Measurements from ENCODE around the gene LPP.
"Not testable (repeated sequence)": the region's sequence is repeated elsewhere in the genome, so short reads cannot be mapped to it uniquely, and the experiment has no call there.

The LPP gene

DNA sequence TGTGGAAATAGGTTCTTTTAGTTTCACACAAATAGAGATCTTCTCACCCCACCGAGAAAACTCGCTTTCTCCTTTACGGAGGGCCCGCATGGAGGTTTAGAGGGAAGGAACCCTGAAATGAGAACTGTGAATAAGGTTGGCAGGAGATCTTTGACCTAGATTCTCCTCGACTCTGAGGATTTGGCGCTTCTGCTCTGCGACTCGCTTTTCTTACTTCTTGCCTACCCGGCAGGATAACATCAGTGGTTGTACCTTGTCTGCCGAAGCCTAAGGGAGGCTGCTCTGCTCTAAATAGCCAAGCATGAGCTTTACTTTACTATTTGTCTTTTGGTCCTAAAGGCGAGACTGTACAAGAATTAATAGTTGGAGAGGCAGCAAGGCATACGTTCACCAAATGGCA lies 544.5 kb downstream of the LPP start:
- no peak for DNase-seq

DNA sequence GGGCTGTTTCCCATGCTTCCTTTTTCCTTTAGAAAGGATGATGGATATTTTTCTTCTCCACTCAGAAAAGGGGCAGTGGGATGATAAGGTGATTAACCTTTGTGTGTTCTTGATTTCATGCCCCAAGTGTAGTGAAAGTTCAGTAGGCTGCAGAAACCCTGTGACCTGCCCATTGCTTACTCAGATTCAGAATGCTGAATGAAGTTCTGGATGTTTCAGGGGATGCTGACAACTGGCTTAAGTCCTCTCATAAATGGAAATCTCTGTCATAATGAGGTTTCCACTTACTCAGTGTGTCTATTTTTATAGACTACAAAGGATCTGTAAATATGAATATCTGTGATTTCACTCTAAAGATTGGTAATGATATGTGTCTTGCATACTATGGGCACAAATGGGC lies 546.5 kb downstream of the LPP start:
- DNase-seq: no peak

DNA sequence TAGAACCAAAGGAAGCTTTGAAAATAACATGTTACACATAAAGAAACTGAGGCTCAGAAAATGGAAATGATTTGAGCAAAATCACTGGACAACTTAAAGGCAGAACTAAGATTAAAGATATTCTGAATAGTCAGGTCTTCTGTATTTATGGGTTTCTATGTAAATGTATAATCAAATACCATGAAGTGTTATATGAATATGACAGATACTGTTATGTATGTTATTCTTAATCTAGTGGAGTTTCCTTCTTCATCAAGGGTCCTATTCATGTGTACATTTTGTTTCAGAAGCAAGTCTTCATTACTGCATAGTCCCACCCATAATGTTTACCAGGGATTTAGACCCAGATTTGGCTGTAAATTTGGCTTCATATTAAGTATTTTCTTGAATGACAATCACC lies 547.0 kb downstream of the LPP start:
- DNase-seq: no peak

DNA sequence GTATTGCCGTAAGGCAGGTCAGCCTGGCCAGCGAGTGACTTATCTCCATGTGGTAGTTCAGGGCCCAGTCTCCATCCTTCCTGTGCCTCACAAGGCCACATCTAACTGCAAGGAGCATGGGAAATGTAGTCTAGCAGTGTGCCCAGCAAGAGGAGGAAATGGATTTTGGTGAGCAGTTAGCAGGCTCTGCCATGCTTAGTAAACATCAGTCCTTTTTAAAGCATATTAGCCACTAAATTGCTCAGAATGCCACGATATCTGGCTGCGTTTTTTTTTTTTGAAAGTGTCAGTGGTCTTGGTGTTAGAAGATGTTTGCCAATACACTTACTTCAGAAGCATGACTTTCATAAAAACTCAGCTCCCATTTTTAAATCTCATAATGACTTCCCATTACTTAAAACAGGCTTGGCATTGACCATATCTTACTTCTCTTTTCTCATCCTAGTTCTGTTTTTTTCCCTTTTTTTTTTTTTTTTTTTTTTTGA lies 547.6 kb downstream of the LPP start:
- DNase-seq: no peak

DNA sequence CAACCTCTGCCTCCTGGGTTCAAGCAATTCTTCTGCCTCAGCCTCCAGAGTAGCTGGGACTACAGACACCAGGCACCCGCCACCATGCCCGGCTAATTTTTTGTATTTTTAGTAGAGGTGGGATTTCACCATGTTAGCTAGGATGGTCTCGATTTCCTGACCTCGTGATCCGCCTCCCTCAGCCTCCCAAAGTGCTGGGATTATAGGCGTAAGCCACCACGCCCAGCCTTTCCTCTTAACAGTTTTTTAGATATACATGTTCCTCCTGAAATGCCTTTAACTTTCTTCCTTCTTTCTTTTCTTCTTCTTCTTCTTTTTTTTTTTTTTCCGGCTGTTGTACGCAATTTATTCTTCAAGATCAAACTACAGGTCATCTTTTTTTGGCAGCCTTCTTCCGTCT lies 548.1 kb downstream of the LPP start:
- not testable (repeated sequence) for DNase-seq

DNA sequence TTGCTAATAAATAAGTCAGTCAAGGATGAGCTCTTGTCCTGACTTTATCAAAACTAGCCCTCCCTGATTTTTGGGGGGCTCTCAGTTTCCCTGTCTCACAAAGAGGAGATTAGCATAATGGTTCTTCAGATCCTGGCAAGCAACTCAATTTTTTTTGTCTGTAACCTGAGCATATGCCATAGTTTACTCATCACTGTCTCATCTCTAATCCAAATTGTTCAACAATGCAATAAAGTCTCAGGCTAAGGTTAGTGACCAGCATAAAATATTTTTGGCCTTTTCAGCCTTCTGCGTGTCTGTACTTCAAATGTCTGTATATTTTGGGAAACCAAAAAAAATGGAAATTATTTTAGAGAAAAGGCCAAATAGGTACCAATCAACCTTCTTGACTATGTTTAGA lies 552.2 kb downstream of the LPP start:
- no peak for DNase-seq

DNA sequence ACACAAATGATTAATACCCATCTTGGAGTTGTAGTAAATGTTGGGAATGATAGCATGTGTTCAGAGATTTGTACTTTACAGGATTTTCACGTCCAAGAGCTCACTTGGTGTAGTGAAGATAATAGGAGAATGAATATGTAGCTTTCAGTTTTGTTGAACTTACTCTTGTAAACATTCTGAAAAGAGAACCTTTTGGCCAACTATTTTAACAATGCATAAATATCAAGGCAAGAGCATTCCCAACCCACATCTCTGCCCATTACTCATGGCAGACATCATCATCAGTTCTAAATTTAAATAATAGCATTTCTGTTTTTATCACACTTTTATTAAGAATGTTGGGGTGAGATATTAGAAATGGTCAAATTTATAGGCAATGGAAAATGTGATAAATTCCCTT lies 552.6 kb downstream of the LPP start:
- DNase-seq: no peak

DNA sequence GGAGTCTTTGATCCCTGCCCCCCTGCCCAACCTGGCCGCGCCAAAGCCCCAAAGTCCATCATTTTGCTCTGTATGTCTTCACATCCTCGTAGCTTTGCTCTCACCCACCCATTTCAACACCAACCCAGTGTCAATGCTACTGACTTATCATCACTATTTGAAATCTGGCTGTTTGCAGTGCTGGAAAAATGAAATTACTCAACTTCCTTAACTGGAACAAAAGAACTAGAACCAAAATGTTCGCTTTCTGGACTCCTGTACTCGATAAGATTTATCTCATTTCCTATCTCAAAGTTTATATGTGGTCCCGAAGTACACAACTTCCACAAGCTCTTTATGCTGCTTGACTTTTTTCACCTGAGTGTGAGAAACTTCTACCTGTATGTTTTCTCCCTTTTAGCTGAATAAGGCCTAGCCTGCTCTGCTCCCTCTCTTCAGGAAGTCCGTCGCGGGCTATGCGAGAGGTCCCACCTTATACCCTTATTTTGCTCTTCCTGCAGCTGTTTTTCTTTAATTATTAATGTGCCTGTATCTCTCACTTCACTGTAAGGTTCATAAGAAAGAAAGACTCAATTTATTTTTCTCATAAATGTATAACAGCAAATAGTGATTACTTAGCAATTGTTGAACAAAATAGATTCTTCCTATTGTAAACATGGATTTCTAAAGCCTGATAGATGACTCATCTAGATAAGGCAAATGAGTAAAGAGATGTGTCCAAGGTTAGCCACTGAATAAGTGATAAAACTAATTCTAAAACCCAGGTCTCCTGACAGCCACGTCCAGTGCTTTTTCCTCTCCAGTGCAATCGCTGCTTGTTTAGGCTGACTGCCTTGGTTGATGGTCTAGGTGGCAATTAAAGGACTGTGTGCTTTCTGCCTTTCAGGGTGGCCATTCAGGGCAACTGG lies 553.7 kb downstream of the LPP start:
- no peak for DNase-seq

DNA sequence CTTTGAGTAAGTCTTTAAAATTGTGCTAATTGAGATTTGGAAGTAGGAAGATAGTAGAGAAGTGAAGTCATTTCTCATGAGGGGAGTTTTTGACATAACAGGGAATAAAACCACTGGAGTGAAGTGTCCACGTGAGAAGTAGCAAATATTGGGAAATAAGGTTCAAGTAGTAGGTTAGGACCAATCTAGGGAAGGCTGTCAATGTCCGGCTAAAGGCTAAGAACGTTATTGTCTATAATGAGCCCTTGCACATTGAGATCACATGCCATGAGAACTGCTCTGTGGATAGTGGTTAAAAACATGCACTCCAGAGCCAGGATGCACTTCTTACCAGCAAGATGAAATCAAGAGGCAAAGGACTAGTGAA lies 557.9 kb downstream of the LPP start:
- no peak for DNase-seq

DNA sequence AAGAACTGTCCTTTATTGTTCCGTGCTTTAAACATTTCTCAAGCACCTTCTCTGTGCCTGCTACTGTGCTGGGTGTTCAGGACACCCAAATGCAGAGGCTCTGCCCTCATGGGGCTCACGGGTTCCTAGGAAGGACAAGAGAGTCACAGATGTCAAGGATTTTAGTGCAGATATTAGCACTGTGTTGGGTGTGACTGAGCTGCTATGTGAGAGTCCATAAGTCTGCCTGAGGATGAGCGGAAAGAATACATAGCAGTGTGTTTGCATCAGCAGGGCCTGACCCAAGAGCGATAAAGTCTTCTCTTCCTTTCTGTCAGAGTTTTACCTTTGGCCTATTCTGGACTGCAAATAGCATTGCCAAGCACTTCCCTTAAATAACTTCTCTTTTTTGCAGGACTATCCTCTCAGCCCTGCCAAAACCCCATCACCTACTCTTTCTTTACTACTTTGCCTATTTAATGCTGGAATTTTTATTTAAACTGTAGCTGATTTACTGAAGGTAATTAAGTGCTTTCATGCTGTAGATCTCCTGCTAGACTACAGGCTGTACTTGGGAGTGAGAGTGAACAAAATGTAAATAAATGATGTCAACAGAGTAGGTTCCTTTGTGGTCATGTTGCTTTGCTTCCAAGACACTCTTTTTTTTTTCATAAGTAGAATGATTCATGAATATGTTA lies 558.4 kb downstream of the LPP start:
- no peak for DNase-seq

DNA sequence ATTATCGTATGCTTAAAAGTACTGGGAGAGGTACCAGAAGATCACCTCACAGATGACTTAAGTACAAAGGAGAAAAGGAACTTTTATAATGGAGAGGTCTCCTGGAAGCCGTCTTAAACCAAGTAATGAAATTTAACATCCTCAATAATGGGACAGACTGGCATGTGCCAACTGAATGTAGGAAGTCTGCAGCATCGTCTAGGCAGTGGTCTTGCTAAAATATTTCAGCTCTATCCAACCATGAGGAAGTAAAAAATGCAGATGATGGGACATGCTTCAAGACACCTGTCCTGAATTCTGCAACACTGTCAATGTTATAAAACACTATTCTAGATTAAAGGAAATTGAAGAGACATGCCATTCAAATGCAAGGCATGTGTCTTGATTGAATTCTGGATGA lies 559.0 kb downstream of the LPP start:
- no peak for DNase-seq

DNA sequence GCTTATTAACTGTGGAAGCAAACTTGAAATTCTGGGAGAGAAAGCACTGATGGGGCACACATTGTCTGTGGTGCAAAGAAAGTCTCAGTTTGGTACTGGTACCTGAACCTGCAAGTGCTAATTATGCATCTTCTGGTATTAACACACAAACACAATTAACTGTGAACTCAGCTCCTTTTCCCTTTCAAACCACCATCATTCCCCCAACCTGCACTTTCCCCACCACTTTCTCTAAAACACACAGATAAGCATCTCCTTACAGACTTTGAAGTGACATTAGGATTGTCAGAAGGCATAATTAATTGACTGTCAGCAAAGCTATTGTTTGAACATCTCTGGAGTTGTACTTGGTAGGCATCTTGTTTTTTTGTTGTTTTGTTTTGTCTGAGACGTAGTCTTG lies 565.6 kb downstream of the LPP start:
- DNase-seq: no peak

DNA sequence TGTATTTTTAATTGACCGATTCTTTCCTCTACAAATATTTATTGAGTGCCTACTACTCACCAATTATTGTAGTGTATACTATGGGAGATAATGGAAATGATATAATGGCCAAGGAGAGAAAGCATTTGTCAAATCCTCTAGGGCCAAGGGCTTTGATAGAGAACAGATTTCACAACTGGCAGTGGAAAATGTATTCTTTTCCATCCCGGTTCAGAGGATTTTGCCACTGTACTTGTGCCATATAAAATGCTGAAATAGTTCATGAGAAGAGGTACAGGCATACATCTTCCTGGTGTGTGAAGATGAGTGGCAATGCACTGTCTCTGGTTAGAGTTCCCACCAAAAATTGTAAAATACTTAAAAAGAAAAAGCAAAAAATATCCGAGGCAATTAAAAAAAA lies 566.3 kb downstream of the LPP start:
- no peak for DNase-seq

DNA sequence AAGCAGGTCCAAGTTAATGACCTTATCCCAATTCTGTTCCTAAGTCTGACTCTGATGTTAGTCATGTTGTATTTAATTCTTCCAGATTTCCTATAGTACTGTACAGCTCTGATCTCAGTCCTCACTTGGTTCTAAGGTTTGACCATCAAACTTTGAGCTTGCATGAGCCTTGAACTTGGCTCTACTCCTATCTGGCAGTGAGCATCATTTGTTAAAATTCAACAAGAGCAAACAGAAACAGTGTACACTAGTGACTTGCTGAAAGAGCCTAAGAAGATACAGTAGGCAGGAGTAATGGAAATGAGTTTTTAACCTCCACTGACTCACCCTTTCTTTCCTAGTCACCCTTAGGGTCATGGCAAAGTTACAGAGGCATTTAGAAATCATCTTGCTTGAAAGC lies 566.7 kb downstream of the LPP start:
- peak; percentile 4 for DNase-seq

DNA sequence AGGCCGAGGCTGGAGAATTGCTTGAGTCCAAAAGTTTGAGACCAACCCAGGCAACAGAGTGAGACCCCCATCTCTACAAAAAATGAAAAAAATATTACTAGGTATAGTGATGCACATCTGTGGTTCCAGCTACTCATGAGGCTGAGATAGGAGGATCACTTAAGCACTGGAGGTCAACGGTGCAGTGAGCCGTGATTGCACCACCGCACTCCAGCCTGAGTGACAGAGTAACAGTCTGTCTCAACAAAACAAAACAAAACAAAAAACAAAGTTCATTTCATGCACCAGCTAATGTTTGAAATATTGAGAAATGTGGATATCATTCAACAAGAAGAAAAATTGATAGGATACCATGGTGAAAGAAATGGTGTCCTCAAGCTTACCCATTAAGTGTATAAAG lies 567.4 kb downstream of the LPP start:
- DNase-seq: no peak

DNA sequence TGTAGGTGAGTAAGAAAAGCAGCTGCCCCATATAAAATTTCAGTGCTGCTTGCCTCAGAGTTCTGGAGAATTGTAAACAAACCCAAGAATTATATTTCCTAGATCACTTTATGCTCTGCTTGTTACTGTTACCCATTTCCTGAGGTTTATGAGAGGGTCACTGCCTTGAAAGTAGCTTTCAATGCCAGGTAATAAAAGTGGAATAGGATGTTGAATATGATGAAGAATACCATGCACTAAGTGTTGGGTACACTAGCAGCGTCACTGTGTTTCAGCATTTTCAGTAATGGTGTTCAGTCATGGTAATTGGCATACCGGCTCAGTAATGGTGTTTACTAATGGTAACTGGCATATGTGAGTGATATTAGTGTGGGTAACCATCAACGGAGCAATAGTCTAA lies 568.0 kb downstream of the LPP start:
- no peak for DNase-seq

DNA sequence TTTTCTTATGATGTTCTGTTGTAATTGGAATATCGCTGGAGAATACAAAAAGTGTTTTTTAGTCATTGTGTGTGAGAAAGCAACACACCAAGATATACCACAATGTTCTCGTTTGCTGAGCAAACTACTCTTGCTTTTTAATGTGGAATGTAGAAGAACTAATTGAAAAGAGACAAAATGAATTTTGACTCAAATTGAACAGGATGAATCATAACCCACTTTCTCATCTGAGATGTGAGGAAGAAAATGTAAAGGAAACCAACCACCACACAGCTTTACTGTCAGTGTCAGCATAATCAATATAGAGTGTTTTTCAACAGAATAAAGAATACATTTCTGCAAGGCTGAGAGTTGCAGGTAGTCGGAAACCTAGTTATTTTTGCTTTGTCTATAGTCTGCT lies 569.0 kb downstream of the LPP start:
- DNase-seq: no peak

DNA sequence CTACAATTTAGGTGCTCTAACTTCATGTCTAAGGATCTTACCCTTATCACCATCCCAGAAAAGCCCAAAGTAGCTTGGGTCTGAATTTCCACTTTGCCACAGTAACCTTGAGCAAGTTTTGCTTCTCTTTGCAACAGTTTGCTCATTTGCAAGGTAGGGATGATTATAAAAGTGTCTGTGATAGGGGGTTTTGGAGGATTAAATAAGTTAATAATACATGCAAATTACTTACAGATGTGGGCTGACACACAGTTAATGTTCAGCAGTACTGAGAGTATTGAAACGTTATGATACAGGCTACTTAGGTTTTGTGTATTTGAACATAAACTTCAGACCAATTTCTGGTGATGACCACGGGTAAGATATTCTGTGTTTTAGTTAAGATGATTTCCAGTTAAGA lies 573.1 kb downstream of the LPP start:
- DNase-seq: no peak

DNA sequence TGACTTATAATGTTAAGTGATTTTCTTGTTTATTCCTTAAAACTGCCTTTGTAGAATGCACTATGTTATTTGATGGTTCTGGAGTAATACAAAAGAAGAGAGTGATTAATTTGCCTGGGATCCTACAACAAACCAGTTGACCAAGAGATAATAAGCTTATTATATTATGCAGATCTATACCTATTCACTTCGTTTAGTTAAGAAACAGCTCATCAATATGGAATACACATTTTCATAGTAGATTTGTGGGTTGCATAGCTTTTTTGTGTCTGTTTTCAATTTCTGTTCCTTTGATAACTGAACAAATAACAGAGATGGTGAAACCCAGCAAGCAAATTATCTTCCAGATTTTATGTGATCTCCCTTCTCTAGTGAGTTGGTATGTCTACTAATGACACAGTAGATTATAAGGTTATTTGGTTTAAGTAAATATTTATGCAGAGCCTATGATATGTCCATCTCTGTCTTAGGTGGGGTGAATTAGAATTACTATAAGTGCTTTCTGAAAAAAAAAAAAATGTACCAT lies 574.5 kb downstream of the LPP start:
- DNase-seq: no peak

DNA sequence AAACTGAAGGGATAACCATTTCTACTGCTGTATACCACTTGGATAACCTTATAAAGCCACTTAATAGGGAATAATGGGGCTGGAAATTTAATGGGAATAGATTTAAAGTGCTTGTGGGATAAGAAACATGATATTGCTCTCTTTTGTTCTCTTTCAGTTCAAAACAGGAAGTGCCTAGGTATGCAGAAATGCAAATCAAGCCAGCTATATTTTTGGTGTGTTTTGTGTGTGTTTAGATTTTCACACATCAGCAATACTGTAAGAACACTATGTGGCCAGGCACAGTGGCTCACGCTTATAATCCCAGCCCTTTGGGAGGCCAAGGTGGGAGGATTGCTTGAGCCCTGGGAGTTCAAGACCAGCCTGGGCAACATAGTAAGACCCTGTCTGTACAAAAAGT lies 575.5 kb downstream of the LPP start:
- no peak for DNase-seq

DNA sequence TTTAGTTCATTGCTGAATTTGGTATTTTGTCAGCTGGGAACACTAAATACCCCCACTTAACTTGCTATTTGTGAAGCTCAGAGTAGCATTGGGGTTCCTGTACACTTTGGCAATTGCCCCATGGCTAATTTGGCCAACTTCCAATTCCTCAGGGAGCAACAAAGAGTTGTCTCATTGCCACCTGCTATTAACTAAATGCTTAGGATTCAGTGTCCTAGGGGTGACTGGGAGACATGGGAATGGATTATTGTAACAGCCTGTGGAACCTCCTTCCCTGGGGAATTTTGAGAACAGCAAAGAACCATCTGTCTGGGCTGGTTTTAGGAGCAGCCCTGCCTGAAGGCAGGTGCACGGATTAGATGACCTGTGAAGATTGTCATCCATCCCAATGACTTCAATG lies 580.4 kb downstream of the LPP start:
- no peak for DNase-seq

DNA sequence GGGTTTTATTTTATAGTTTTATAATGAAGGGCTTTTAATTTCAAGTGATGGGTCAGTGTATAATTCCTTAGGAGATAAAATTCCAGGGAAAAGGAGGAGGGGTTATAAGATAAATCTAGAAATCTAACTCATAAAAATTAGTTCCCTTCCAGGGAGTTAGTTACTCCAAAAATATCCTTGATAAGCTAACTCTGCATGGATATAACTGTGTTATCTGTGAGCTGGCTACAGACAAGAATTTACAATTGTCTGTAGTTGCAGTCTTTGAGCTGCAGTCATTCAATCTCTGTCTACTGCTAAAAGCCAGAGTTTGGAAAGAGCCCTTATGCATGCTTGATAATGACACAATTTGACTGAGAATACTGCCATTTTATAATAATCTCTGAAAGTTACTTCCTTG lies 585.6 kb downstream of the LPP start:
- no peak for DNase-seq

DNA sequence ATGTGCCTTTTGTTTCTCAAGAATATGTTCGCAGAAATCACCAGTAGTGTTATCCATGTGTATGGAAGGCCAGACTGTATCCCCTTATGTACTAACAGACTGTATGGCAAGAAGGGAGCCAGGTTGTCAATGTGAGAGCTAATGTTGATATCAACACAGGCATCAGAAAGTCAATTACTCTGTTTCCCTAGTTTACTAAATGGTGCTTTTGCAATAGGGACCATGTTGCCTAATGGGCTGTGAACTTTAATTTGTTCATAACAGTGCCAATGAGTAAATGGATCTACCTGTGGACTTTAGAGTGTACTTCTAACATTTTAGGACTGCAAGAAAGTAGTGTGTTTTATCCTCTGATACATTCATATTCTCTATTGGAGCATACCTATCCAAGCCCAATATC lies 586.1 kb downstream of the LPP start:
- DNase-seq: no peak

Data from GOT3 (cell line).